Osteocyte (in vitro differentiated cells): ENCODE data around the gene BANP. TPM values are rescaled to one million over a fixed set of nuclear protein-coding genes. Genes with fewer than 3 reads are reported as not detected.

Experiments used
- DNase-seq: peaks from one replicate; pipeline ENCODE4 v3.0.0; 2021; ENCODE audit warnings: mixed read lengths; ENCODE audit not compliant: unreplicated experiment; ENCODE audit errors: extremely low spot score
- H3K27ac Mint-ChIP-seq: one replicate; pipeline ENCODE4 v1.8.0; 2021; ENCODE audit warnings: mild to moderate bottlenecking, mixed read lengths; ENCODE audit not compliant: unreplicated experiment
- H3K27me3 Mint-ChIP-seq: one replicate; pipeline ENCODE4 v1.8.0; 2021; ENCODE audit warnings: mixed read lengths; ENCODE audit not compliant: unreplicated experiment
- H3K36me3 Mint-ChIP-seq: one replicate; pipeline ENCODE4 v1.8.0; 2021; ENCODE audit warnings: mixed read lengths; ENCODE audit not compliant: unreplicated experiment
- H3K4me1 Mint-ChIP-seq: one replicate; pipeline ENCODE4 v1.8.0; 2021; ENCODE audit warnings: mixed read lengths; ENCODE audit not compliant: unreplicated experiment
- H3K4me3 Mint-ChIP-seq: one replicate; pipeline ENCODE4 v1.8.0; 2021; ENCODE audit warnings: mild to moderate bottlenecking, moderate library complexity, mixed read lengths; ENCODE audit not compliant: unreplicated experiment
- H3K9me3 Mint-ChIP-seq: one replicate; pipeline ENCODE4 v1.8.0; 2021; ENCODE audit warnings: mixed read lengths; ENCODE audit not compliant: unreplicated experiment
- total RNA-seq: library from RNA; stranded (reverse); gene quantifications from 2 replicates; pipeline ENCODE4 v1.2.1, GENCODE V29; 2021
- TF ChIP-seq, protein P1 (sequence below): fragments of 200-600 bp; sonication (generic); IDR thresholded peaks from 2 replicates; pipeline ENCODE4 v1.5.0; 2021; ENCODE audit warnings: antibody characterized with exemption, mild to moderate bottlenecking, moderate library complexity

BANP gene
- total RNA-seq, 1 donor from 2014 or later = 20.5 TPM

DNA sequence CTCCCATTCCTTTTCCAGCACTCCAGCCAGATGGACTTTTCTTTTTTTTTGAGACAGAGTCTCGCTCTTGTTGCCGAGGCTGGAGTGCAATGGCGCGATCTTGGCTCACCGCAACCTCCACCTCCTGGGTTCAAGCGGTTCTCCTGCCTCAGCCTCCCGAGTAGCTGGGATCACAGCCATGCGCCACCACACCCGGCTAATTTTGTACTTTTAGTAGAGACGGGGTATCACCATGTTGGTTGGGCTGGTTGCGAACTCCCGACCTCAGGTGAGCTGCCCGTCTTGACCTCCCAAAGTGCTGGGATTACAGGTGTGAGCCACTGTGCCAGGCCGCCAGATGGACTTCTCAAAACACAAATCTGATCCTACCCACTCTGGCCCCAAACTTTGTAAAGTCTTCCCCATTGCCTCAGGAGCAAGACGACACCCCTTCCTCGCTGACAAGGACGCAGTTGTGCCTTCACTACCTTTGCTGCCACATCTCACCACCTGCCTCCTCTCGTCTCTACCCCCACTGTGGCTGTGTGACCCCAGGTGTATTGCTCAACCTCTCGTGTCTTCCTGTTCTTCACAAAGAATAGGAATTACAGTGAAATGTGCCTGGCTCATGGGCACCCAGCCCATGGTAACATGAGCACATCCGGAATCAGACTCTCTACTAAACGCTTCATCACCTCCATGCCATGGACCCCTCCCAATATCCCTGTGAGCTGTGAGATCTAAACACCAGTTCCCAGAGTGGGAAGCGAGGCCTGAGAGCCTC, 3.7 kb upstream of the BANP start:
- no peak for DNase-seq
- Mint-ChIP-seq H3K27me3 (no peaks in the 10 kb centered on the region), H3K27ac (no peak overlapping the region), H3K36me3 (no peaks in the 10 kb centered on the region), H3K9me3 (no peaks in the 10 kb centered on the region), H3K4me3 (no peak overlapping the region), H3K4me1 (peaks cover 10% of the 10 kb centered on the region)
- TF ChIP-seq, protein P1, sequence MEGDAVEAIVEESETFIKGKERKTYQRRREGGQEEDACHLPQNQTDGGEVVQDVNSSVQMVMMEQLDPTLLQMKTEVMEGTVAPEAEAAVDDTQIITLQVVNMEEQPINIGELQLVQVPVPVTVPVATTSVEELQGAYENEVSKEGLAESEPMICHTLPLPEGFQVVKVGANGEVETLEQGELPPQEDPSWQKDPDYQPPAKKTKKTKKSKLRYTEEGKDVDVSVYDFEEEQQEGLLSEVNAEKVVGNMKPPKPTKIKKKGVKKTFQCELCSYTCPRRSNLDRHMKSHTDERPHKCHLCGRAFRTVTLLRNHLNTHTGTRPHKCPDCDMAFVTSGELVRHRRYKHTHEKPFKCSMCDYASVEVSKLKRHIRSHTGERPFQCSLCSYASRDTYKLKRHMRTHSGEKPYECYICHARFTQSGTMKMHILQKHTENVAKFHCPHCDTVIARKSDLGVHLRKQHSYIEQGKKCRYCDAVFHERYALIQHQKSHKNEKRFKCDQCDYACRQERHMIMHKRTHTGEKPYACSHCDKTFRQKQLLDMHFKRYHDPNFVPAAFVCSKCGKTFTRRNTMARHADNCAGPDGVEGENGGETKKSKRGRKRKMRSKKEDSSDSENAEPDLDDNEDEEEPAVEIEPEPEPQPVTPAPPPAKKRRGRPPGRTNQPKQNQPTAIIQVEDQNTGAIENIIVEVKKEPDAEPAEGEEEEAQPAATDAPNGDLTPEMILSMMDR = no peak

DNA sequence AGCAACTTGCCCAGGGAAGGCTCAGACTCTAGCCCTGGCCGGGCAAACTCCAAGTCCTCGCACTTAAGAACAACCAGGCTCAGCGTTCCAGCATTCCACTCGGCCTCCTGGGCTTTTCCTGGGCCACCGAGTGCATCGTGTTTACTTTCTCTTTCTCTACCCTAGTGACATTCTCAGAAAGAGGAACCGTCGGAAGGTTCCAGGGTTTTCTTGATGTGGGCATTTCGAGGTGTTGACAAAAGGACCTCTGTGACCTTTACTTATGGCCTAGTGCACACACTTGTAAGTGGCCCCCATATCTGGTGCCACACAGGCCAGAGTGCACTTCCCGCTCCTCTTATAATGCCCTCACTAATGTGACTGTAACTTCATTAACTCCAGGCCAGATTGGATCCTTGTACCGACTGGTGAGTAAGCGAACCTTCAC, 3.1 kb upstream of the BANP start:
- H3K4me3 Mint-ChIP-seq = no peak overlapping the region
- no peaks in the 10 kb centered on the region for H3K27me3 Mint-ChIP-seq
- TF ChIP-seq, protein P1 = no peak
- no peak for DNase-seq
- no peaks in the 10 kb centered on the region for H3K9me3 Mint-ChIP-seq
- H3K36me3 Mint-ChIP-seq = no peaks in the 10 kb centered on the region
- H3K27ac Mint-ChIP-seq = no peak overlapping the region
- peaks cover 15% of the 10 kb centered on the region for H3K4me1 Mint-ChIP-seq

DNA sequence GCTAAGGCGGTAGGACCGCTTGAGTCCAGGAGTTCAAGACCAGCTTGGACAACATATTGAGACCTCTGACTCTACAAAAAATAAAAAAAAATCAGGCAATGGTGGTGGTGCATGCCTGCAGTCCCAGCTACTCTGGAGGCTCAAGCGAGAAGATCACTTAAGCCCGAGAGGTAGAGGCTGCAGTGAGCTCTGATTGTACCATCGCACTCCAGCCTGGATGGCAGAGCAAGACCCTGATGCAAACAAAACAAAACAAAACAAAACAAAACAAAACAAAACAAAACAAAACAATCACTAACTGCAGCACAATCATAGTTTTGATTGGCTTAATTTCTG, 2.5 kb upstream of the BANP start:
- Mint-ChIP-seq H3K4me1 (peaks cover 21% of the 10 kb centered on the region), H3K27me3 (no peaks in the 10 kb centered on the region), H3K9me3 (no peaks in the 10 kb centered on the region), H3K36me3 (no peaks in the 10 kb centered on the region), H3K27ac (no peak overlapping the region), H3K4me3 (no peak overlapping the region)
- no peak for DNase-seq
- TF ChIP-seq, protein P1 = no peak

DNA sequence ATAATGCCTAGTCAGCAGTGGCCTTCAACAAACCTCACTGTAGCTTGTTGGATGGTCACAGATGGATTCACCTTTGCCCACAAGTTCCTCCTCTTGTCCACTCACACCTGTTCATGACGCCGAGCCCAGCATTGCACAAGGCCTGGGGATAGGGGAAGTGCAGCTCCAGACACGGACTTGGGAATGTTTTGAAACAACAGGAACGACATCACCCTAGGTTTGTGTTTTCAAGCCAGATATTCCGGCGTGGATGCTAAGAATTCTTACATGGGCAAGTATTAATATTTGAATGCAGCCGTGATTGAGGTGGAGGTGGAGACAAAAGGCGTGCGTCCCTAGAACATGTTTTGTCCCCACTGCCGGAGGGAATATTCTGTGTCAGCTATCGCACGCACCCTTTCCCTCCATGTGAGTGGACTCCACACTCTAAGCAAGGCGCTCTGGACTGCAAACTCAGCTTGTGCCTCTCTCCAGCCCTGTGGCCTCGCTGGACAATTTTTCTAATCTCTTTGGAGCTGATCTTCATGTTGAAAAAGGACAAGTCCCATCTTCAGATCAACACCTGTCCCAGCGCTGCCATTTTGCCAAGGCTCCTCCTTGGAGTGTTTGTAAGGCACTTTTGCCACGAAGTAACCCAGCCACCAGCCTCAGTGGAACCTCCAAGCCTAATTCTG, 2.0 kb upstream of the BANP start:
- no peaks in the 10 kb centered on the region for H3K36me3 Mint-ChIP-seq
- no peak overlapping the region for H3K27ac Mint-ChIP-seq
- no peaks in the 10 kb centered on the region for H3K27me3 Mint-ChIP-seq
- H3K4me1 Mint-ChIP-seq = peaks cover 24% of the 10 kb centered on the region
- H3K9me3 Mint-ChIP-seq = no peaks in the 10 kb centered on the region
- DNase-seq = no peak
- peak overlapping the region; percentile 38 for H3K4me3 Mint-ChIP-seq
- TF ChIP-seq, protein P1 = no peak
